Activated naive CD4-positive, alpha-beta T cell treated with anti-CD3 and anti-CD28 coated beads for 36 hours (primary cell): ENCODE results near the gene IGF2R. TPM values are rescaled to one million over a fixed set of nuclear protein-coding genes. Genes with fewer than 3 reads are reported as not detected.
A peak's percentile ranks its signal among the peaks of the same experiment; 100 is the strongest.
"Not testable (repeated sequence)": the region's sequence is repeated elsewhere in the genome, so short reads cannot be mapped to it uniquely, and the experiment has no call there.

Experiments
- CTCF ChIA-PET: fragments of 350-600 bp; sonication (Branson Sonifier 250); formaldehyde crosslinking; loops from one replicate; lab custom pipeline; 2021; ENCODE audit warnings: antibody characterized with exemption; lab: Charles Lee
- DNase-seq: peaks from one replicate; pipeline ENCODE4 v3.0.0-alpha.2; 2020
- H3K27ac Mint-ChIP-seq: one replicate; pipeline ENCODE4 v1.8.0; 2021; ENCODE audit warnings: mild to moderate bottlenecking, mixed read lengths
- H3K27me3 Mint-ChIP-seq: one replicate; pipeline ENCODE4 v1.8.0; 2021; ENCODE audit warnings: low read depth, mixed read lengths
- H3K36me3 Mint-ChIP-seq: one replicate; pipeline ENCODE4 v1.8.0; 2021; ENCODE audit warnings: low read depth, mixed read lengths
- H3K4me1 Mint-ChIP-seq: one replicate; pipeline ENCODE4 v1.8.0; 2021; ENCODE audit warnings: low read depth, mixed read lengths
- H3K4me3 Mint-ChIP-seq: one replicate; pipeline ENCODE4 v1.8.0; 2021; ENCODE audit warnings: mild to moderate bottlenecking, moderate library complexity, mixed read lengths
- H3K9me3 Mint-ChIP-seq: one replicate; pipeline ENCODE4 v1.8.0; 2021; ENCODE audit warnings: mixed read lengths
- intact Hi-C: fragments of 100-400 bp; cut with micrococcal nuclease; formaldehyde crosslinking; loops from one replicate; pipeline ENCODE4 v1.15.1; 2023
- total RNA-seq, 2 experiments: library from RNA; stranded (reverse); gene quantifications; one replicate each; pipeline ENCODE4 v1.2.3, GENCODE V29; 2021

The IGF2R gene
- total RNA-seq, 2 experiments from 2014 or later: 42.1 to 44.5 TPM

DNA sequence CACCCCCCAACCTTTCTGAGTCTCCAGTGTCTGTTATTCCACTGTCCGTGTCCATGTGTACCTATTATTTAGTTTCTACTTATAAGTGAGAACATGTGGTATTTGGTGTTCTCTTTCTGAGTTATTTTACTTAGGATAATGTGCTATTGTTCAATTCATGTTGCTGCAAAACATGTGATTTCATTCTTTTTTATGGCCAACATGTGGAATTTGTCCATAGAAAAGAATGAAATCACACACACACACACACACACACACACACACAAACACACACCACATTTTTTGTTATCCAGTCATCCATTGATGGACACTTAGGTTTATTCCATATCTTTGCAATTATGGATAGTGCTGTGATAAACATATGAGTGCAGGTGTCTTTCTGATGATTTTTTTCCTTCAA, 23.5 kb downstream of the IGF2R start:
- Mint-ChIP-seq H3K4me3 (no peak overlapping the region), H3K36me3 (peaks cover 50% of the 10 kb centered on the region), H3K27ac (no peak overlapping the region), H3K27me3 (no peaks in the 10 kb centered on the region), H3K9me3 (peaks cover 24% of the 10 kb centered on the region), H3K4me1 (peaks cover 57% of the 10 kb centered on the region)
- intact Hi-C loops: no loop called here
- CTCF ChIA-PET: no interaction called here
- DNase-seq: no peak

DNA sequence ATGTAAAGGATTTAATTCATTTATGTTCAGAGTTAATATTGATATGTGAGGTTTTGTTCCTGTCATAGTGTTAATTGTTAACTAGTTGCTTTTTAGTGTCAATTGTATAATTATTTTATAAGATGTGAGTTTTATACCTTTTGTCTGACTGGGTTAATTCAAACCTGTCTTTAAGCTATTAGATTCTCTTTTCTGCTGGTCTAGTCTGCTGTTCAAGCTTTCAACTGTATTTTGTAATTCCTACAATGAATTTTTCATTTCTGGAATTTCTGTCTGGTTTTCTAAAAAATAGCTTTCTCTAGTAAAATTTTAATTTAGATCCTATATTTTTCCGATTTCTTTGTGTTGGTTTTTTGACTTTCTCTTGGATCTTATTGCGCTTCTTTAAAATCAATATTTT, 26.5 kb downstream of the IGF2R start:
- Mint-ChIP-seq H3K4me1 (peaks cover 62% of the 10 kb centered on the region), H3K27ac (no peak overlapping the region), H3K36me3 (peaks cover 68% of the 10 kb centered on the region), H3K27me3 (no peaks in the 10 kb centered on the region), H3K9me3 (peaks cover 26% of the 10 kb centered on the region), H3K4me3 (no peak overlapping the region)
- CTCF ChIA-PET: interaction anchor here (0.7 kb wide), 1 partner anchor 54 kb away, joined by 3 read pairs; no protein-coding TSS in a partner anchor
- DNase-seq: no peak
- intact Hi-C loops: no loop called here

DNA sequence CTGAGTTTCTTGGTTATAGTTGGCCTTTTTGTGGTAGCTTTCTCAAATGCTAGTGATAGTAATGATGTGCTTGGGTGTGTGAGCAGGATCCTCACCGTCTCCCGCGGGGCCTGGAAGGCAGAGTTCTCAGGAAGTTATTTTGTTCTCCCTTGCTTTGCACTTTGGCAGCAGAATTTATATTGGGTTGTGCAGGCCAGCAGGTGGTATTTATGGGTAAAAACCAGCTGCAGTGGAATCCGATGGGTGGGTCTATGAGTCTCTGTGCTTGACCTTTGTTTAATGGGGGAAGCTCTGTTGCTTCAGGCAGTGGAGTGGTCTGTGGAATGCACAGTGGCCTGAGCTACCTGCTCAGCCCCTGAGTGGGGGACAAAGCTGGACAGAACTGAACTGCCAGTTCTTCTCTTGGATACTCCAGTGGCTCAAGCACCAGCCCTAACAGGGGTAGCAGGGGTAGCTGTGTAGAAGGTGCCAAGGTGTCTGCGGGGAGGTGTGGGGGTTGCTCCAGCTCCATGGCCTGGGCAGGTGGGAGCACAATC, 27.3 kb downstream of the IGF2R start:
- CTCF ChIA-PET: no interaction called here
- H3K9me3 Mint-ChIP-seq: peaks cover 26% of the 10 kb centered on the region
- H3K27ac Mint-ChIP-seq: no peak overlapping the region
- H3K27me3 Mint-ChIP-seq: no peaks in the 10 kb centered on the region
- no peak overlapping the region for H3K4me3 Mint-ChIP-seq
- DNase-seq: no peak
- peaks cover 69% of the 10 kb centered on the region for H3K36me3 Mint-ChIP-seq
- H3K4me1 Mint-ChIP-seq: peaks cover 66% of the 10 kb centered on the region
- intact Hi-C loops: no loop called here

DNA sequence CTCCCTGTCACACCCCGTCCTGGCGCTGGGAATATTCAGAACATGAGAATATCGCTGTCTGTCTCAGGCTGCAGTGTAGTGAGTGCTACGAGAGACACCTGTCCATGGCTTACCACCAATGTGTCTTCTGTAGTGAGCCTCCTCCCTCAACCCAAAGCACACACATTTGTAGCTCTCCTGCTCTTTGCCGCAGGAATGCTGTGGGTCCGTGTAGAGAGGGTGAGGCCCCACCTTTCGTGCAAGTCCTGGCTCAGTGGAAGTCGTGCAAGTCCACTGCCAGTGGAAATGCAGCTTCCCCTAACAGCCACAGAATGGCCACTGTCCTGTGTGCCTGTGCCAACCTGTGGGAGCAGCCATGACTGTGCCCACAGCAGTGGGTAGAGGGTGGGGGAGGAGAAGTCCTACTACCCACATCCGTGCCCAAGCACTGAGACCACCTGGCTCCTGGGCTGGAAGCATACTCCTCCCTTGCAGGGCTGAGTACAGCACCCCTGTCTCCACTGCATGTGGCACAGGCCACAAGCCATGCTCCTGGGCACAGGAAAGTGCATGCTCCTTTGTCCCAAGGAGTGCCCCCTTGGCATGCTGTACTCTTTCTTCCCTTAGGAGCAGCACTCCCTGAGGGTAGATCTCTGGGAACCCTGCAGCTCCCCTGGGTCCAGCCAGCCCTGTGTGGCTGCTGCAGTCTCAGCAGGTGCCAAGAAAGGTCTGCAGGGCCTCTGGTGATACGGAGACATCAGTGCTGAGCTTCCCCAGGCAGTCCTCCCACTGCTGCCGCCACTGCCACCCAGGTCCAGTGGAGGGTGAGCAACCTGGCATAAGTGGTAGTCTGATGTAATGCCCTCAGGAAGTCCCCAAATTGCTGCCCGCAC, 28.0 kb downstream of the IGF2R start:
- no peak overlapping the region for H3K27ac Mint-ChIP-seq
- no peaks in the 10 kb centered on the region for H3K27me3 Mint-ChIP-seq
- peaks cover 26% of the 10 kb centered on the region for H3K9me3 Mint-ChIP-seq
- peaks cover 63% of the 10 kb centered on the region for H3K4me1 Mint-ChIP-seq
- CTCF ChIA-PET: no interaction called here
- intact Hi-C loops: no loop called here
- no peak overlapping the region for H3K4me3 Mint-ChIP-seq
- peaks cover 64% of the 10 kb centered on the region for H3K36me3 Mint-ChIP-seq
- DNase-seq: no peak

DNA sequence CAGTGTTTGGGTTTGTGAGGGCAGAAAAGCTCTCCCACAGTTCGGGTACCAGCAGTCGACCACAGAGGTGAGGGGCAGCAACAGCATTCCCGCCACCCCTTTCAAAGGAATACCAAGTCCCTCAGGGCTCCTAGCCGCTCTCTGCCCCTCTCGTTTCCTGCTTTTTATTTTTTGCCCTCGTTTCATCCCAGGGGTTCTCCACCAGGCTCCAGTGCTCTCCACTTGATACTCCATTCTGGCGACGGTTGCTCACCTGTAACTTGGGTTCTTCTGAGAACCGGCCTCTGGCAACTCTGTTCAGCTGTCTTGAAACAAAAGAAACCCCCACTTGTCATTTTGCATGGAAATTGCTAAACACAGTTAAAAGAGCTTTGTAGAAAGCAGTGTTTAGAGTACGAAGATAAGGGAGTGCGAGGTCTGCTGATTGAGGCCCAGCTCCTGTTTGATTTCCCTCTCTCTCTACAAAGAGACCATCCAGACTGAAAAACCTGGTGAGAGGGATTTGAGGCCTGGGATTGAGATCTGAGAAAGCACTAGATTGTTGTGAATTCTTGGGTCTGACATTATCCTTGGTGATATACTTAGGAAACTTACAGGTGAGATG, 28.7 kb downstream of the IGF2R start:
- CTCF ChIA-PET: interaction anchor here (1.1 kb wide), 1 partner anchor 8 kb away, joined by 4 read pairs; no protein-coding TSS in a partner anchor
- peaks cover 67% of the 10 kb centered on the region for H3K4me1 Mint-ChIP-seq
- no peak for DNase-seq
- H3K27me3 Mint-ChIP-seq: no peaks in the 10 kb centered on the region
- peaks cover 26% of the 10 kb centered on the region for H3K9me3 Mint-ChIP-seq
- peaks cover 58% of the 10 kb centered on the region for H3K36me3 Mint-ChIP-seq
- intact Hi-C loops: loop anchor here (1.0 kb wide), 3 partner anchors 7 to 17 kb away; no protein-coding TSS in a partner anchor
- peak overlapping the region; percentile 46 for H3K27ac Mint-ChIP-seq
- H3K4me3 Mint-ChIP-seq: no peak overlapping the region

DNA sequence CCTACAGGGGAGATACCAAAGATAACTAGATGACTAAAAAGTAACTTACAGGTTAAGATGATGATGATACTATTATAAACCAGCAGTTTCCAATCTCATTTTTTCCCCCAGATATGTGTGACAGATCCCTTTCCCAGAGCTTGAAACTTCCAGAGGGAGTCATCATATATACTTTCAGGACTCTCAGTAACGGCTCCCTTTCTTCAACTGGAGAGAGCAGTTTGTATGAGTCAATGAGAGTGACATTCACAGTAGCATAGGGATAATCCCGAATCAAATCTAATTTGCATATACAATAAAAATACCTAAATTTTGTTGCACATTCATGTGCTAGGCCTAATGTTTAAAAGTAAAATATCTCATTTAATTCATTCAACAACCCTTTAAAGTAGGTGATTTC, 29.7 kb downstream of the IGF2R start:
- CTCF ChIA-PET: interaction anchor here (1.1 kb wide), 1 partner anchor 9 kb away, joined by 4 read pairs; no protein-coding TSS in a partner anchor
- H3K27ac Mint-ChIP-seq: no peak overlapping the region
- H3K9me3 Mint-ChIP-seq: peaks cover 22% of the 10 kb centered on the region

DNA sequence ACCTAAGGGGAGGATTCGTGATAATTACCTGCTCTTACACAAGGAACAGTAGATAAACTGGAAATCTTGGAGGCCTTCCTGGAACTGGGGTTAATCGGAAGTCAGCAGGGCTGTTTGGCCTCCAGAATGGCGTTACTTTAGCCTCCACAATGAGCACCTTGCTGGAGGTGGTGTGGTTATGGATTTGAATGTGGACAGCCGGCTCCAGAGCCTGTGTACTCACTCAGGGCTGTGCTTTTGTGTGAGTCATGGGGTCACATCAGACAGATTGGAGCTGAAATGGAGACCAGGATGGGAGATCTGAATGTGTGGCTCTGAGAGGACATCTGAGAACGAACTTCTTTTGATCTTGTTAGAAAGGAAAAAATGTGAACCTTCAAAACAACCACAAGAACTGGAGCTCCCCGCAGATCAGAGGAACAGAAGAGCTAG, 30.4 kb downstream of the IGF2R start:
- no peak overlapping the region for H3K4me3 Mint-ChIP-seq
- H3K27me3 Mint-ChIP-seq: no peaks in the 10 kb centered on the region
- DNase-seq: no peak
- peaks cover 64% of the 10 kb centered on the region for H3K4me1 Mint-ChIP-seq
- peaks cover 14% of the 10 kb centered on the region for H3K9me3 Mint-ChIP-seq
- CTCF ChIA-PET: interaction anchor here (0.9 to 1.0 kb wide), 2 partner anchors 17 to 31 kb away, joined by 3 to 5 read pairs; no protein-coding TSS in a partner anchor
- peaks cover 42% of the 10 kb centered on the region for H3K36me3 Mint-ChIP-seq
- intact Hi-C loops: no loop called here
- peak overlapping the region; percentile 7 for H3K27ac Mint-ChIP-seq

More for the DNA sequence above, 29.7 kb downstream of the IGF2R start:
- Mint-ChIP-seq H3K4me3 (no peak overlapping the region), H3K36me3 (peaks cover 49% of the 10 kb centered on the region), H3K4me1 (peaks cover 63% of the 10 kb centered on the region), H3K27me3 (no peaks in the 10 kb centered on the region)
- intact Hi-C loops: loop anchor here (1.0 kb wide), 3 partner anchors 8 to 16 kb away; no protein-coding TSS in a partner anchor
- no peak for DNase-seq

DNA sequence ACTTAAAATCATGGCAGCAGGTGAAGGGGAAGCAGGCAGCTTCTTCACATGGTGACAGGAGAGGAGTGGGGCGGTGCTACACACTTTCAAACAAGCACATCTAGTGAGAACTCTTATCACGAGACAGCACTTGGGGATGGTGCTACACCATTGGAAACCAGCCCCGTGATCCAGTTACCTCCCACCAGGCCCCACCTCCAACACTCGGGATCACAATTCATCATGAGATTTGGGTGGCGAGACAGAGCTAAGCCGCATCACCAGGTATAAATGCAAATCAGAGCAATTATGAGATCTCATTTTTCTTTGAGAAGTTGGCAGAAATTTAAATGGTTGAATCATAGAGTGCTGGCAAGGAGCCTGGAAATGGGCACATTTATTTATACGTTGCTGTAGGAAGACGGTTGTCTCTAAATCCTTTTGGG, 31.4 kb downstream of the IGF2R start:
- Mint-ChIP-seq H3K9me3 (peaks cover 6% of the 10 kb centered on the region), H3K36me3 (peaks cover 35% of the 10 kb centered on the region), H3K27me3 (no peaks in the 10 kb centered on the region), H3K4me3 (no peak overlapping the region), H3K27ac (no peak overlapping the region), H3K4me1 (peaks cover 60% of the 10 kb centered on the region)
- CTCF ChIA-PET: no interaction called here
- intact Hi-C loops: no loop called here
- no peak for DNase-seq

DNA sequence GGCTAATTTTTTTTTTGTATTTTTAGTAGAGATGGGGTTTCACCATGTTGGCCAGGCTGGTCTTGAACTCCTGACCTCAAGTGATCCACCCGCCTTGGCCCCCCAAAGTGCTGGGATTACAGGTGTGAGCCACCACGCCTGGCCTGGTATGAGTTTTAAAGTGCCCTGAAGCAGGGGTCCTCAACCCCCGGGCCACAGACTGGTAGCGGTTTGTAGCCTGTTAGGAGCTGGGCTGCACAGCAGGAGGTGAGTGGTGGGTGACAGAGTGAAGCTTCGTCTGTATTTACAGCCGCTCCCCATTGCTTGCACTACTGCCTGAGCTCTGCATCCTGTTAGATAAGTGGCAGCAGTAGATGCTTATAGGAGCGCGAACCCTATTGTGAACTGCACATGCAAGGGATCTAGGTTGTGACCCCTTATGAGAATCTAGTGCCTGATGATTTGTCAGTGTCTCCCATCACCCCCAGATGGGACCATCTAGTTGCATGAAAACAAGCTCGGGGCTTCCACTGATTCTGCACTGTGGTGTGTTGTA, 32.1 kb downstream of the IGF2R start:
- CTCF ChIA-PET, H3K9me3 Mint-ChIP-seq, H3K4me3 Mint-ChIP-seq, H3K27me3 Mint-ChIP-seq, DNase-seq, intact Hi-C loops, H3K27ac Mint-ChIP-seq: not testable (repeated sequence)
- H3K36me3 Mint-ChIP-seq: peaks cover 30% of the 10 kb centered on the region
- peaks cover 59% of the 10 kb centered on the region for H3K4me1 Mint-ChIP-seq

DNA sequence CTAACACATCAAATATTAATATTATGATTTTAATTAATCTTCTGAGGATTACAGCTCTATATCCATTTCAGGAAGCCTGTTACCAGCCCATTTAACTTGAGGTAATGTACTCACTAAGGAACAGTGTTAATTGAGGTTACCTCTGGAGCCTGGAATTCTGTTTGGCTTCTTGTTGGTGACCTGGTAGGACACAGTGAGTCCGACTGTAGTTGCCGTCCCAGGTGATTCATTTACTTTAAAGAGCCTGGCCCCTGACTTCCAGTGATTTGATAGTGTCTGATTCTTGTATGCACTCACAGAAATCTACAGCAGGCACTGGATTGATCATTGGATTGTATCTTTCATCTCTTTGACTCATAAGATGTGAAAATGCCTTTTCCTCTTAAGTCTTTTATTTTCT, 34.0 kb downstream of the IGF2R start:
- Mint-ChIP-seq H3K27me3 (no peaks in the 10 kb centered on the region), H3K4me1 (peaks cover 57% of the 10 kb centered on the region), H3K27ac (no peak overlapping the region), H3K4me3 (no peak overlapping the region), H3K9me3 (peaks cover 2% of the 10 kb centered on the region), H3K36me3 (peaks cover 18% of the 10 kb centered on the region)
- DNase-seq: no peak
- CTCF ChIA-PET: interaction anchor here (0.9 kb wide), 1 partner anchor 34 kb away, joined by 3 read pairs; no protein-coding TSS in a partner anchor
- intact Hi-C loops: no loop called here

DNA sequence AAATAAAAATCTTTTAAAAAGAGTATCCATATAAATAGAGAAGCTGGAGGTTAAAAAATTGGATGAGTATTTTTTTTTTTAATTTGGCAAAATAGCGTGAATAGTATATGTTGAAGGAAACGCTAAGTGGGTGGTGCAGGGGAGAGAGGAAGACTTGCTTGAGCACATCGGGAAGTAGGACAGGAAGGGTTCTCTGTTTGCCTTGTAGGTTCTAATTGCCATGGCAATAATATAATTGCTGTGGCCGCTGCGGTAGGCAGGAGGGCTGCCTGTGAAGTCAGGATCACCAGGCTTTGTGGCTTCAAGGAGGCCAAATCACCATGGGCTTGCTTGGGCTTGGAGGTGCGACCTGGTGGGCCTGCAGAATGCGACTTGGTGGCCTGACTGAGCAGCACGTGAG, 35.1 kb downstream of the IGF2R start:
- Mint-ChIP-seq H3K4me1 (peaks cover 51% of the 10 kb centered on the region), H3K36me3 (peaks cover 15% of the 10 kb centered on the region), H3K27ac (no peak overlapping the region)

More for the DNA sequence above, 35.1 kb downstream of the IGF2R start:
- H3K9me3 Mint-ChIP-seq: peaks cover 2% of the 10 kb centered on the region
- DNase-seq: no peak
- H3K4me3 Mint-ChIP-seq: no peak overlapping the region
- CTCF ChIA-PET: interaction anchor here (0.9 kb wide), 1 partner anchor 33 kb away, joined by 3 read pairs; no protein-coding TSS in a partner anchor
- intact Hi-C loops: no loop called here
- no peaks in the 10 kb centered on the region for H3K27me3 Mint-ChIP-seq
